HepG2 (cell line): Measurements from ENCODE around the gene SIRPB2. TPM values are rescaled to one million over a fixed set of nuclear protein-coding genes. Genes with fewer than 3 reads are reported as not detected.

Experiments used
- AGO2 ChIP-seq: fragments of 200-400 bp; formaldehyde crosslinking; optimal IDR thresholded peaks from 2 replicates; pipeline ENCODE3; 2017; ENCODE audit warnings: mild to moderate bottlenecking, low read depth, low read length, moderate library complexity
- CREBL2 ChIP-seq: sonication (generic); formaldehyde crosslinking; IDR thresholded peaks from 2 replicates; pipeline ENCODE4 v1.8.1; 2023; ENCODE audit warnings: missing genetic modification reagents, mild to moderate bottlenecking, borderline replicate concordance
- E2F1 ChIP-seq: sonication (generic); formaldehyde crosslinking; IDR thresholded peaks from 2 replicates; pipeline ENCODE4 v1.5.0; 2020; ENCODE audit warnings: missing genetic modification reagents
- HNRNPLL ChIP-seq: fragments of 200-400 bp; formaldehyde crosslinking; IDR thresholded peaks from 2 replicates; pipeline ENCODE4 v1.6.1; 2017; ENCODE audit warnings: mild to moderate bottlenecking, low read depth, low read length; ENCODE audit not compliant: poor library complexity, severe bottlenecking
- ZNF142 ChIP-seq: sonication (generic); formaldehyde crosslinking; IDR thresholded peaks from 2 replicates; pipeline ENCODE4 v1.4.0; 2020; ENCODE audit warnings: missing genetic modification reagents
- ZSCAN12 ChIP-seq: sonication (generic); formaldehyde crosslinking; IDR thresholded peaks from 2 replicates; pipeline ENCODE4 v1.9.0; 2021; ENCODE audit warnings: mild to moderate bottlenecking, missing genetic modification reagents
- polyA plus RNA-seq, 8 experiments: library from polyadenylated mRNA; depleted of rRNA in 3 of 8; stranded (reverse) in 7 of 8; unstranded in 1 of 8; fragments of >200 nt; fragmentation: Illumina TruSeq in 4 of 8; extraction: Trizol in 4 of 8; gene quantifications; 2 replicates each; pipeline versions ENCODE4 v1.2.1 to v1.2.3, GENCODE V29; 2011 to 2016; ENCODE audit warnings: low read depth in 4 of 8, missing spikeins in 1 of 8, mixed read lengths in 1 of 8; ENCODE audit not compliant: insufficient read depth in 1 of 8
- total RNA-seq, 5 experiments: library from RNA; depleted of rRNA; stranded (reverse); fragments of >200 nt; fragmentation: Illumina TruSeq; extraction: Trizol; gene quantifications; 2 replicates each; pipeline ENCODE4 v1.2.3, GENCODE V29; 2016; ENCODE audit warnings: low read depth in 1 of 5

SIRPB2 gene
- total and polyA plus RNA-seq, 2 of the 13 experiments (the other 11 are each of a cell fraction or from before 2014, with no cell fraction given) = not detected

- no peak for TF ChIP-seq ZNF142 (CRISPR knock-in tag)
- no peak for TF ChIP-seq E2F1 (CRISPR knock-in tag)
- no peak for TF ChIP-seq AGO2
- no peak for TF ChIP-seq ZSCAN12 (CRISPR knock-in tag)
- TF ChIP-seq CREBL2 = no peak
- no peak for TF ChIP-seq HNRNPLL
Observed at GRCh38 chr20:1434571-1435336, 56.5 kb downstream of the SIRPB2 start (continued).
